Measurements from ENCODE around the gene FMN1.

The FMN1 gene

GRCh38 chr15:32837935-32838334 is 356.6 kb downstream of the FMN1 start:
- no peak overlapping the region for H3K4me3 ChIP-seq
- H3K9me3 ChIP-seq, result no peaks in the 10 kb centered on the region
- H3K36me3 ChIP-seq (replicated peaks), result no peaks in the 10 kb centered on the region
- DNase-seq (ENCODE audit: low spot score in 2 of 2), result no peak
- in situ Hi-C loops (cut with MboI; ENCODE audit: low sequenced_read_pairs), result no loop called here
- no peaks in the 10 kb centered on the region for H3K4me1 ChIP-seq
- peaks cover 8% of the 10 kb centered on the region for H3K27me3 ChIP-seq (ENCODE audit: low read depth)

- H3K4me3 ChIP-seq, result no peak overlapping the region
- DNase-seq (ENCODE audit: low spot score in 2 of 2), result no peak
- in situ Hi-C loops (cut with MboI; ENCODE audit: low sequenced_read_pairs), result no loop called here
These were observed 360.4 kb downstream of the FMN1 start for GRCh38 chr15:32834156-32834555.

GRCh38 chr15:32833379-32833821 is 361.1 kb downstream of the FMN1 start:
- Histone ChIP-seq H3K27me3 (ENCODE audit: low read depth) (peaks cover 4% of the 10 kb centered on the region; the same call in 1 of the 2 replicates), H3K4me3 (no peak overlapping the region), H3K36me3 (replicated peaks) (no peaks in the 10 kb centered on the region), H3K9me3 (no peaks in the 10 kb centered on the region), H3K4me1 (0 out of 2 replicates have a peak, but pooled peaks cover 3% of the 10 kb centered on the region)
- in situ Hi-C loops (cut with MboI; ENCODE audit: low sequenced_read_pairs), result no loop called here
- no peak for DNase-seq (ENCODE audit: low spot score in 2 of 2)

More at GRCh38 chr15:32834156-32834555, 360.4 kb downstream of the FMN1 start:
- peaks cover 4% of the 10 kb centered on the region; the same call in 1 of the 2 replicates for H3K27me3 ChIP-seq (ENCODE audit: low read depth)
- 0 out of 2 replicates have a peak, but pooled peaks cover 3% of the 10 kb centered on the region for H3K4me1 ChIP-seq
- H3K36me3 ChIP-seq (replicated peaks), result no peaks in the 10 kb centered on the region
- no peaks in the 10 kb centered on the region for H3K9me3 ChIP-seq

- in situ Hi-C loops (cut with MboI; ENCODE audit: low sequenced_read_pairs), result no loop called here
- no peak overlapping the region for H3K4me3 ChIP-seq
- H3K27me3 ChIP-seq (ENCODE audit: low read depth), result peaks cover 4% of the 10 kb centered on the region; the same call in 1 of the 2 replicates
- no peak for DNase-seq (ENCODE audit: low spot score in 2 of 2)
- H3K9me3 ChIP-seq, result no peaks in the 10 kb centered on the region
- H3K36me3 ChIP-seq (replicated peaks), result no peaks in the 10 kb centered on the region
- H3K4me1 ChIP-seq, result 0 out of 2 replicates have a peak, but pooled peaks cover 3% of the 10 kb centered on the region
These were observed 363.0 kb downstream of the FMN1 start for GRCh38 chr15:32831485-32831884.

GRCh38 chr15:32830241-32830640 is 364.3 kb downstream of the FMN1 start:
- no peaks in the 10 kb centered on the region for H3K36me3 ChIP-seq (replicated peaks)
- H3K27me3 ChIP-seq (ENCODE audit: low read depth), result 0 out of 2 replicates have a peak, but pooled peaks cover 4% of the 10 kb centered on the region
- in situ Hi-C loops (cut with MboI; ENCODE audit: low sequenced_read_pairs), result no loop called here
- 0 out of 2 replicates have a peak, but pooled peaks cover 3% of the 10 kb centered on the region for H3K4me1 ChIP-seq
- DNase-seq (ENCODE audit: low spot score in 2 of 2), result no peak
- H3K9me3 ChIP-seq, result no peaks in the 10 kb centered on the region
- no peak overlapping the region for H3K4me3 ChIP-seq

- Histone ChIP-seq H3K9me3 (no peaks in the 10 kb centered on the region), H3K4me3 (no peak overlapping the region), H3K36me3 (replicated peaks) (no peaks in the 10 kb centered on the region), H3K4me1 (0 out of 2 replicates have a peak, but pooled peaks cover 3% of the 10 kb centered on the region), H3K27me3 (ENCODE audit: low read depth) (no peaks in the 10 kb centered on the region)
- in situ Hi-C loops (cut with MboI; ENCODE audit: low sequenced_read_pairs), result no loop called here
- DNase-seq (ENCODE audit: low spot score in 2 of 2), result no peak
These were observed 365.1 kb downstream of the FMN1 start for GRCh38 chr15:32829436-32829835.

GRCh38 chr15:32828507-32829186 is 365.9 kb downstream of the FMN1 start:
- no peak overlapping the region for H3K4me3 ChIP-seq
- H3K9me3 ChIP-seq, result no peaks in the 10 kb centered on the region
- H3K4me1 ChIP-seq, result 0 out of 2 replicates have a peak, but pooled peaks cover 3% of the 10 kb centered on the region
- no peak for DNase-seq (ENCODE audit: low spot score in 2 of 2)
- no peaks in the 10 kb centered on the region for H3K27me3 ChIP-seq (ENCODE audit: low read depth)
- in situ Hi-C loops (cut with MboI; ENCODE audit: low sequenced_read_pairs), result no loop called here
- H3K36me3 ChIP-seq (replicated peaks), result no peaks in the 10 kb centered on the region

GRCh38 chr15:32826685-32827084 is 367.8 kb downstream of the FMN1 start:
- no peak for DNase-seq (ENCODE audit: low spot score in 2 of 2)
- H3K4me3 ChIP-seq, result no peak overlapping the region
- in situ Hi-C loops (cut with MboI; ENCODE audit: low sequenced_read_pairs), result no loop called here
- H3K36me3 ChIP-seq (replicated peaks), result no peaks in the 10 kb centered on the region
- H3K4me1 ChIP-seq, result no peaks in the 10 kb centered on the region
- H3K9me3 ChIP-seq, result no peaks in the 10 kb centered on the region
- no peaks in the 10 kb centered on the region for H3K27me3 ChIP-seq (ENCODE audit: low read depth)

- no peaks in the 10 kb centered on the region for H3K4me1 ChIP-seq
- in situ Hi-C loops (cut with MboI; ENCODE audit: low sequenced_read_pairs), result no loop called here
- no peaks in the 10 kb centered on the region for H3K27me3 ChIP-seq (ENCODE audit: low read depth)
- no peaks in the 10 kb centered on the region for H3K36me3 ChIP-seq (replicated peaks)
- H3K4me3 ChIP-seq, result no peak overlapping the region
- no peak for DNase-seq (ENCODE audit: low spot score in 2 of 2)
- no peaks in the 10 kb centered on the region for H3K9me3 ChIP-seq
These were observed 369.3 kb downstream of the FMN1 start for GRCh38 chr15:32825219-32825618.

GRCh38 chr15:32824777-32825176 is 369.7 kb downstream of the FMN1 start:
- no peaks in the 10 kb centered on the region for H3K9me3 ChIP-seq
- in situ Hi-C loops (cut with MboI; ENCODE audit: low sequenced_read_pairs), result no loop called here
- H3K27me3 ChIP-seq (ENCODE audit: low read depth), result no peaks in the 10 kb centered on the region
- H3K4me3 ChIP-seq, result no peak overlapping the region
- DNase-seq (ENCODE audit: low spot score in 2 of 2), result no peak
- H3K4me1 ChIP-seq, result no peaks in the 10 kb centered on the region
- H3K36me3 ChIP-seq (replicated peaks), result no peaks in the 10 kb centered on the region

GRCh38 chr15:32823750-32824149 is 370.8 kb downstream of the FMN1 start:
- in situ Hi-C loops (cut with MboI; ENCODE audit: low sequenced_read_pairs), result no loop called here
- Histone ChIP-seq H3K36me3 (replicated peaks) (no peaks in the 10 kb centered on the region), H3K4me1 (no peaks in the 10 kb centered on the region)

GRCh38 chr15:32822739-32823138 is 371.8 kb downstream of the FMN1 start:
- peaks cover 5% of the 10 kb centered on the region; the same call in 1 of the 2 replicates for H3K27me3 ChIP-seq (ENCODE audit: low read depth)
- no peaks in the 10 kb centered on the region for H3K9me3 ChIP-seq
- H3K4me1 ChIP-seq, result no peaks in the 10 kb centered on the region
- no peaks in the 10 kb centered on the region for H3K36me3 ChIP-seq (replicated peaks)
- in situ Hi-C loops (cut with MboI; ENCODE audit: low sequenced_read_pairs), result no loop called here
- H3K4me3 ChIP-seq, result no peak overlapping the region
- DNase-seq (ENCODE audit: low spot score in 2 of 2), result no peak

More at GRCh38 chr15:32823750-32824149, 370.8 kb downstream of the FMN1 start:
- no peak for DNase-seq (ENCODE audit: low spot score in 2 of 2)
- Histone ChIP-seq H3K27me3 (ENCODE audit: low read depth) (peaks cover 5% of the 10 kb centered on the region; the same call in 1 of the 2 replicates), H3K4me3 (no peak overlapping the region), H3K9me3 (no peaks in the 10 kb centered on the region)

GRCh38 chr15:32819448-32819847 is 375.1 kb downstream of the FMN1 start:
- no peaks in the 10 kb centered on the region for H3K36me3 ChIP-seq (replicated peaks)
- no peak for DNase-seq (ENCODE audit: low spot score in 2 of 2)
- in situ Hi-C loops (cut with MboI; ENCODE audit: low sequenced_read_pairs), result no loop called here
- H3K4me1 ChIP-seq, result no peaks in the 10 kb centered on the region
- H3K4me3 ChIP-seq, result no peak overlapping the region
- peaks cover 15% of the 10 kb centered on the region for H3K27me3 ChIP-seq (ENCODE audit: low read depth)
- H3K9me3 ChIP-seq, result no peaks in the 10 kb centered on the region

- H3K36me3 ChIP-seq (replicated peaks), result no peaks in the 10 kb centered on the region
- H3K27me3 ChIP-seq (ENCODE audit: low read depth), result peaks cover 15% of the 10 kb centered on the region
- no peaks in the 10 kb centered on the region for H3K4me1 ChIP-seq
- no peak overlapping the region for H3K4me3 ChIP-seq
- DNase-seq (ENCODE audit: low spot score in 2 of 2), result no peak
- in situ Hi-C loops (cut with MboI; ENCODE audit: low sequenced_read_pairs), result no loop called here
- H3K9me3 ChIP-seq, result no peaks in the 10 kb centered on the region
These were observed 375.6 kb downstream of the FMN1 start for GRCh38 chr15:32818758-32819447.

Data from HAP-1 (cell line).